Measurements from ENCODE around the gene OR52E6.

The OR52E6 gene

GRCh38 chr11:5791165-5791564 lies 50.5 kb downstream of the OR52E6 start, which contains the start of gene OR52N1:
OR52N1 (minus strand) TSS chr11:5791265; CDS start chr11:5788816, 2,449 bp downstream.
- no peak for DNase-seq

Measured in NCI-H187 (cell line).